K562 (cell line): ENCODE data around the gene RETN. TPM values are rescaled to one million over a fixed set of nuclear protein-coding genes. Genes with fewer than 3 reads are reported as not detected.

Source experiments
- CBFA2T2 ChIP-seq: fragments of 450-650 bp; conservative IDR thresholded peaks from 2 replicates; pipeline ENCODE4 v1.6.1; 2017; ENCODE audit warnings: mild to moderate bottlenecking
- CC2D1A ChIP-seq: fragments of 450-650 bp; IDR thresholded peaks from 2 replicates; pipeline ENCODE4 v1.6.1; 2017; ENCODE audit warnings: mild to moderate bottlenecking
- CCNT2 ChIP-seq: IDR thresholded peaks from 2 replicates; pipeline ENCODE4 v1.6.1; 2011; ENCODE audit warnings: borderline replicate concordance, low read depth, mild to moderate bottlenecking, moderate library complexity, mixed read lengths, low read length; ENCODE audit not compliant: insufficient read length; ENCODE audit errors: extremely low read depth
- ESRRA ChIP-seq: fragments of 450-650 bp; IDR thresholded peaks from 2 replicates; pipeline ENCODE4 v1.6.1; 2014; ENCODE audit warnings: low read depth, mild to moderate bottlenecking, moderate library complexity, borderline replicate concordance
- KDM5B ChIP-seq: fragments of 200-600 bp; sonication (generic); IDR thresholded peaks from 2 replicates; pipeline ENCODE4 v1.6.1; 2012; ENCODE audit warnings: low read depth, mild to moderate bottlenecking, moderate library complexity, low read length, control low read depth, inconsistent platforms; ENCODE audit not compliant: insufficient replicate concordance
- L3MBTL2 ChIP-seq: fragments of 450-650 bp; IDR thresholded peaks from 2 replicates; pipeline ENCODE4 v1.6.1; 2016; ENCODE audit warnings: mild to moderate bottlenecking, moderate library complexity
- MAFF ChIP-seq: IDR thresholded peaks from 2 replicates; pipeline ENCODE4 v1.6.1; 2012; ENCODE audit warnings: low read length, improper control_type of control experiment
- NONO ChIP-seq, 2 experiments: fragments of 200-400 bp in 1 of 2; fragments of 450-650 bp in 1 of 2; formaldehyde crosslinking in 1 of 2; IDR thresholded peaks; 2 replicates each; pipeline ENCODE4 v1.6.1; 2017; ENCODE audit warnings: low read depth in 2 of 2, mild to moderate bottlenecking in 2 of 2, moderate library complexity in 2 of 2, low read length in 1 of 2
- NRF1 ChIP-seq, 2 experiments: fragments of 450-650 bp; IDR thresholded peaks in 1 of 2; conservative IDR thresholded peaks in 1 of 2; 2 replicates each; pipeline ENCODE4 v1.6.1; 2014; ENCODE audit warnings: mild to moderate bottlenecking in 2 of 2
- PPARD ChIP-seq: fragments of 250-450 bp; sonication (Bioruptor Pico); IDR thresholded peaks from 2 replicates; pipeline ENCODE4 v1.8.0; 2022; ENCODE audit warnings: inconsistent platforms, mild to moderate bottlenecking, moderate library complexity
- RBM15 ChIP-seq: fragments of 200-400 bp; formaldehyde crosslinking; IDR thresholded peaks from 2 replicates; pipeline ENCODE4 v1.6.1; 2018; ENCODE audit warnings: mild to moderate bottlenecking, low read length, moderate library complexity; ENCODE audit not compliant: insufficient read depth
- STAT5A ChIP-seq: IDR thresholded peaks from 2 replicates; pipeline ENCODE4 v1.6.1; 2012; ENCODE audit warnings: low read length, inconsistent platforms, borderline replicate concordance
- TRIM24 ChIP-seq, 2 experiments: fragments of 450-650 bp; IDR thresholded peaks; 2 replicates each; pipeline ENCODE4 v1.6.1; 2016
- ZNF24 ChIP-seq: fragments of 450-650 bp; IDR thresholded peaks from 2 replicates; pipeline ENCODE4 v1.6.1; 2016
- ZNF384 ChIP-seq: IDR thresholded peaks from 2 replicates; pipeline ENCODE4 v1.6.1; 2012; ENCODE audit warnings: low read depth, low read length, improper control_type of control experiment
- ZNF75A ChIP-seq: fragments of 450-650 bp; formaldehyde crosslinking; IDR thresholded peaks from 2 replicates; pipeline ENCODE4 v1.4.0; 2020; ENCODE audit warnings: mild to moderate bottlenecking
- polyA plus RNA-seq, 8 experiments: library from polyadenylated mRNA; depleted of rRNA in 4 of 8; stranded (reverse) in 5 of 8; unstranded in 3 of 8; fragments of >200 nt; fragmentation: Nextera tagmentation in 2 of 8; fragmentation: Illumina TruSeq in 1 of 8; extraction: Ambion mirVana in 2 of 8; extraction: Trizol in 1 of 8; gene quantifications; 2 replicates each; pipeline versions ENCODE4 v1.2.1 to v1.2.3, GENCODE V29; 2011 to 2014; ENCODE audit warnings: inconsistent platforms in 1 of 8, missing spikeins in 1 of 8
- total RNA-seq, 7 experiments: library from RNA; depleted of rRNA in 6 of 7; stranded (reverse); fragments of >200 nt in 6 of 7; fragmentation: Illumina TruSeq in 2 of 7; extraction: Trizol in 2 of 7; gene quantifications; 2 replicates each; pipeline versions ENCODE4 v1.2.1 to v1.2.3, GENCODE V29; 2011 to 2021; ENCODE audit warnings: low replicate concordance in 1 of 7
- TF ChIP-seq, protein P1 (sequence below): sonication (generic); formaldehyde crosslinking; IDR thresholded peaks from 2 replicates; pipeline ENCODE4 v1.9.0; 2022; ENCODE audit warnings: mild to moderate bottlenecking, missing genetic modification reagents
- TF ChIP-seq, protein P2 (sequence below): sonication (generic); formaldehyde crosslinking; IDR thresholded peaks from 2 replicates; pipeline ENCODE4 v1.8.1; 2023; ENCODE audit warnings: mild to moderate bottlenecking, missing genetic modification reagents, moderate library complexity
- TF ChIP-seq, protein P3 (sequence below): fragments of 250-450 bp; sonication (Bioruptor Pico); IDR thresholded peaks from 2 replicates; pipeline ENCODE4 v1.8.0; 2021; ENCODE audit warnings: moderate library complexity, mild to moderate bottlenecking, inconsistent platforms
- TF ChIP-seq, protein P4 (sequence below): fragments of 250-450 bp; sonication (Bioruptor Pico); IDR thresholded peaks from 2 replicates; pipeline ENCODE4 v1.5.0; 2020; ENCODE audit warnings: mild to moderate bottlenecking
- TF ChIP-seq, protein P5 (sequence below): fragments of 450-650 bp; IDR thresholded peaks from 2 replicates; pipeline ENCODE4 v1.6.1; 2014; ENCODE audit warnings: low read depth, mild to moderate bottlenecking, moderate library complexity, borderline replicate concordance

The RETN gene
- total and polyA plus RNA-seq, 9 of the 15 experiments (the other 6 are each of a cell fraction or from before 2014, with no cell fraction given) = not detected

DNA sequence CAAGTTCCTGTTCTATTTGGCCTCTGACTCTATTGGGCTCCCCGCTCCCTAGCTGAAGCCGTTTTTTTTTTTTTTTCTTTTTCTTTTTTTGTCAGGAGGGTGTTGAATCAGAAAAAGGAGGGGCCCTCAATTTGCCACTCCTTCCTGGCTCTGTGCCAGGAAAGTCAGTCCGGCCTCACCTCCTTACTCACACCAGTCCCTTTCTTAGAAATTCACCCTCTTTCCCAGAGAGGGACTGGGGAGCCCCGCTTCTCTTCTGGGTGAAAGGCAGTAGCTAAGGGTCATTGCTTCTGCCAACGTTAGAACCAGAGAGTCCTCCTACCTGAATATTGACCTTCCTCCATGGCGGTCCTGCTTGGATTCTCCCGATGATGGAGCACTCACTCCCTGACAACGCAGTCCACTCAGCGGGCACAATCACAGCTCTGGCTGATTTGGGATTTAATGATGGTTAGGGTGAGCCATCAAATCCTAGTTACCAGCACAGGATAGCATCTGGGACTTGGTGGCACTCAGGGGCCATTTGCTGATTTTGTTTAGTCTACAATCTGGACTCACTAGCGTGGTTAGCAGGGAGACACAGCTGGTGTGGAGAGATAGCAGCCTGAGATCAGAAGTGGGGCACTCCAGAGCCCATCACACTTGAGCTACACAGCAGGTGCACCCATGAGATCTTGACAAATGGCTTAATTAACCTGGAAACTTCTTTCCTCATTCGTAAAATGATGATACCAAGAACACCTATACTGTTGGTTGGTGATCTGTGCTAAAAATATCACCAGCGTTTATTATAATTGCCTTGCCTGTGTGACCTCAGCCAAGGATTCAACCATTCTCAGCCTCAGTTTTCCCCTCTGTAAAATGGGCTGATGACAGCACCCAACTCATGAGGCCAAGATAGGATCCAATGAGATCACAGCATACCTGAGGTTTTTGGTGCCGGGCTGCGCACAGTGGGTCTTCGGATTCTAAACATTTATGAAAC, 30.9 kb downstream of the RETN start (continued):
- TF ChIP-seq, protein P1, sequence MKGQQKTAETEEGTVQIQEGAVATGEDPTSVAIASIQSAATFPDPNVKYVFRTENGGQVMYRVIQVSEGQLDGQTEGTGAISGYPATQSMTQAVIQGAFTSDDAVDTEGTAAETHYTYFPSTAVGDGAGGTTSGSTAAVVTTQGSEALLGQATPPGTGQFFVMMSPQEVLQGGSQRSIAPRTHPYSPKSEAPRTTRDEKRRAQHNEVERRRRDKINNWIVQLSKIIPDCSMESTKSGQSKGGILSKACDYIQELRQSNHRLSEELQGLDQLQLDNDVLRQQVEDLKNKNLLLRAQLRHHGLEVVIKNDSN = 0 out of 2 replicates have a peak, but pooled peaks have one; percentile 19
- TF ChIP-seq RBM15 (no peak), ESRRA (peak; percentile 75), TRIM24 (IDR thresholded peaks at IDR 0.05) (peak; percentile 23 to 42; a peak in 3 of 4 replicates), MAFF (no peak), CCNT2 (peak; percentile 35), PPARD (CRISPR knock-in tag) (no peak), NONO (IDR thresholded peaks at IDR 0.05; ENCODE audit: low read depth in 2 of 2, low read length in 1 of 2) (no peak), CC2D1A (no peak), ZNF75A (no peak), ZNF384 (peak; percentile 55), L3MBTL2 (no peak), CBFA2T2 (peak; percentile 88), ZNF24 (0 out of 2 replicates have a peak, but pooled peaks have one; percentile 8), NRF1 (conservative IDR thresholded peaks at IDR 0.05 in 1 of 2, IDR thresholded peaks at IDR 0.05 in 1 of 2) (no peak), STAT5A (peak; percentile 64; the same call in 1 of the 2 replicates), KDM5B (no peak)
- TF ChIP-seq, protein P2, sequence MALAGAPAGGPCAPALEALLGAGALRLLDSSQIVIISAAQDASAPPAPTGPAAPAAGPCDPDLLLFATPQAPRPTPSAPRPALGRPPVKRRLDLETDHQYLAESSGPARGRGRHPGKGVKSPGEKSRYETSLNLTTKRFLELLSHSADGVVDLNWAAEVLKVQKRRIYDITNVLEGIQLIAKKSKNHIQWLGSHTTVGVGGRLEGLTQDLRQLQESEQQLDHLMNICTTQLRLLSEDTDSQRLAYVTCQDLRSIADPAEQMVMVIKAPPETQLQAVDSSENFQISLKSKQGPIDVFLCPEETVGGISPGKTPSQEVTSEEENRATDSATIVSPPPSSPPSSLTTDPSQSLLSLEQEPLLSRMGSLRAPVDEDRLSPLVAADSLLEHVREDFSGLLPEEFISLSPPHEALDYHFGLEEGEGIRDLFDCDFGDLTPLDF = no peak
- TF ChIP-seq, protein P3, sequence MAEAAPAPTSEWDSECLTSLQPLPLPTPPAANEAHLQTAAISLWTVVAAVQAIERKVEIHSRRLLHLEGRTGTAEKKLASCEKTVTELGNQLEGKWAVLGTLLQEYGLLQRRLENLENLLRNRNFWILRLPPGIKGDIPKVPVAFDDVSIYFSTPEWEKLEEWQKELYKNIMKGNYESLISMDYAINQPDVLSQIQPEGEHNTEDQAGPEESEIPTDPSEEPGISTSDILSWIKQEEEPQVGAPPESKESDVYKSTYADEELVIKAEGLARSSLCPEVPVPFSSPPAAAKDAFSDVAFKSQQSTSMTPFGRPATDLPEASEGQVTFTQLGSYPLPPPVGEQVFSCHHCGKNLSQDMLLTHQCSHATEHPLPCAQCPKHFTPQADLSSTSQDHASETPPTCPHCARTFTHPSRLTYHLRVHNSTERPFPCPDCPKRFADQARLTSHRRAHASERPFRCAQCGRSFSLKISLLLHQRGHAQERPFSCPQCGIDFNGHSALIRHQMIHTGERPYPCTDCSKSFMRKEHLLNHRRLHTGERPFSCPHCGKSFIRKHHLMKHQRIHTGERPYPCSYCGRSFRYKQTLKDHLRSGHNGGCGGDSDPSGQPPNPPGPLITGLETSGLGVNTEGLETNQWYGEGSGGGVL = no peak
- TF ChIP-seq, protein P4, sequence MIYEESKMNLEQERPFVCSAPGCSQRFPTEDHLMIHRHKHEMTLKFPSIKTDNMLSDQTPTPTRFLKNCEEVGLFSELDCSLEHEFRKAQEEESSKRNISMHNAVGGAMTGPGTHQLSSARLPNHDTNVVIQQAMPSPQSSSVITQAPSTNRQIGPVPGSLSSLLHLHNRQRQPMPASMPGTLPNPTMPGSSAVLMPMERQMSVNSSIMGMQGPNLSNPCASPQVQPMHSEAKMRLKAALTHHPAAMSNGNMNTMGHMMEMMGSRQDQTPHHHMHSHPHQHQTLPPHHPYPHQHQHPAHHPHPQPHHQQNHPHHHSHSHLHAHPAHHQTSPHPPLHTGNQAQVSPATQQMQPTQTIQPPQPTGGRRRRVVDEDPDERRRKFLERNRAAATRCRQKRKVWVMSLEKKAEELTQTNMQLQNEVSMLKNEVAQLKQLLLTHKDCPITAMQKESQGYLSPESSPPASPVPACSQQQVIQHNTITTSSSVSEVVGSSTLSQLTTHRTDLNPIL = no peak
- TF ChIP-seq, protein P5, sequence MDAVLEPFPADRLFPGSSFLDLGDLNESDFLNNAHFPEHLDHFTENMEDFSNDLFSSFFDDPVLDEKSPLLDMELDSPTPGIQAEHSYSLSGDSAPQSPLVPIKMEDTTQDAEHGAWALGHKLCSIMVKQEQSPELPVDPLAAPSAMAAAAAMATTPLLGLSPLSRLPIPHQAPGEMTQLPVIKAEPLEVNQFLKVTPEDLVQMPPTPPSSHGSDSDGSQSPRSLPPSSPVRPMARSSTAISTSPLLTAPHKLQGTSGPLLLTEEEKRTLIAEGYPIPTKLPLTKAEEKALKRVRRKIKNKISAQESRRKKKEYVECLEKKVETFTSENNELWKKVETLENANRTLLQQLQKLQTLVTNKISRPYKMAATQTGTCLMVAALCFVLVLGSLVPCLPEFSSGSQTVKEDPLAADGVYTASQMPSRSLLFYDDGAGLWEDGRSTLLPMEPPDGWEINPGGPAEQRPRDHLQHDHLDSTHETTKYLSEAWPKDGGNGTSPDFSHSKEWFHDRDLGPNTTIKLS = no peak
